HepG2 (cell line): ENCODE measurements around the gene PTH. TPM values are rescaled to one million over a fixed set of nuclear protein-coding genes. Genes with fewer than 3 reads are reported as not detected.
A peak's percentile ranks its signal among the peaks of the same experiment; 100 is the strongest.

Source experiments
- CTCF ChIP-seq: sonication (generic); formaldehyde crosslinking; IDR thresholded peaks from 2 replicates; pipeline ENCODE4 v1.5.0; 2020; ENCODE audit warnings: mild to moderate bottlenecking, missing genetic modification reagents, moderate library complexity
- FOSL1 ChIP-seq: sonication (generic); formaldehyde crosslinking; IDR thresholded peaks from 2 replicates; pipeline ENCODE4 v1.9.0; 2021; ENCODE audit warnings: missing genetic modification reagents, borderline replicate concordance
- GATA4 ChIP-seq: sonication (generic); IDR thresholded peaks from 2 replicates; pipeline ENCODE4 v1.6.1; 2016; ENCODE audit warnings: antibody characterized with exemption, low read depth, borderline replicate concordance
- IKZF4 ChIP-seq: sonication (generic); formaldehyde crosslinking; IDR thresholded peaks from 2 replicates; pipeline ENCODE4 v1.5.1; 2020; ENCODE audit warnings: borderline replicate concordance, mild to moderate bottlenecking, low read depth, missing genetic modification reagents; ENCODE audit errors: not compliant biosample characterization
- MXI1 ChIP-seq: IDR thresholded peaks from 3 replicates; pipeline ENCODE4 v1.6.1; 2012; ENCODE audit warnings: low read depth, low read length, inconsistent platforms, borderline replicate concordance
- SKI ChIP-seq: fragments of 450-650 bp; IDR thresholded peaks from one replicate; pipeline ENCODE4 v1.6.1; 2018; ENCODE audit warnings: mild to moderate bottlenecking; ENCODE audit not compliant: partially characterized antibody
- SKIL ChIP-seq: sonication (generic); formaldehyde crosslinking; IDR thresholded peaks from 2 replicates; pipeline ENCODE4 v1.8.0; 2022; ENCODE audit warnings: missing genetic modification reagents, mild to moderate bottlenecking, moderate library complexity, borderline replicate concordance
- STAG1 ChIP-seq: sonication (generic); formaldehyde crosslinking; IDR thresholded peaks from 2 replicates; pipeline ENCODE4 v1.4.0; 2020; ENCODE audit warnings: missing genetic modification reagents
- TOPORS ChIP-seq: sonication (generic); formaldehyde crosslinking; IDR thresholded peaks from 2 replicates; pipeline ENCODE4 v1.8.0; 2023; ENCODE audit warnings: mild to moderate bottlenecking, missing genetic modification reagents
- ZBTB40 ChIP-seq, 2 experiments: fragments of 450-650 bp in 1 of 2; sonication (generic) in 1 of 2; formaldehyde crosslinking in 1 of 2; IDR thresholded peaks; 2 replicates each; pipeline versions ENCODE4 v1.6.1 to v1.8.0; 2016 to 2022; ENCODE audit warnings: antibody characterized with exemption in 1 of 2, mild to moderate bottlenecking in 1 of 2, missing genetic modification reagents in 1 of 2
- ZFP1 ChIP-seq: IDR thresholded peaks from 2 replicates; pipeline ENCODE4 v1.6.1; 2016
- ZNF7 ChIP-seq: IDR thresholded peaks from 2 replicates; pipeline ENCODE4 v1.6.1; 2016; ENCODE audit warnings: missing biosample characterization, missing genetic modification reagents
- ZNF704 ChIP-seq: sonication (generic); formaldehyde crosslinking; IDR thresholded peaks from 2 replicates; pipeline ENCODE4 v1.8.1; 2023; ENCODE audit warnings: mild to moderate bottlenecking, inconsistent platforms, moderate library complexity, missing genetic modification reagents, borderline replicate concordance
- polyA plus RNA-seq, 8 experiments: library from polyadenylated mRNA; depleted of rRNA in 3 of 8; stranded (reverse) in 7 of 8; unstranded in 1 of 8; fragments of >200 nt; fragmentation: Illumina TruSeq in 4 of 8; extraction: Trizol in 4 of 8; gene quantifications; 2 replicates each; pipeline versions ENCODE4 v1.2.1 to v1.2.3, GENCODE V29; 2011 to 2016; ENCODE audit warnings: low read depth in 4 of 8, missing spikeins in 1 of 8, mixed read lengths in 1 of 8; ENCODE audit not compliant: insufficient read depth in 1 of 8
- total RNA-seq, 5 experiments: library from RNA; depleted of rRNA; stranded (reverse); fragments of >200 nt; fragmentation: Illumina TruSeq; extraction: Trizol; gene quantifications; 2 replicates each; pipeline ENCODE4 v1.2.3, GENCODE V29; 2016; ENCODE audit warnings: low read depth in 1 of 5

PTH gene
- total and polyA plus RNA-seq, 2 of the 13 experiments (the other 11 are each of a cell fraction or from before 2014, with no cell fraction given): not detected

- TF ChIP-seq ZBTB40 (IDR thresholded peaks at IDR 0.05) (no peak), ZBTB40 (CRISPR knock-in tag; IDR thresholded peaks at IDR 0.05) (peak; percentile 72; the same call in 1 of the 2 replicates), ZNF7 (no peak), FOSL1 (CRISPR knock-in tag) (no peak), SKIL (CRISPR knock-in tag) (0 out of 2 replicates have a peak, but pooled peaks have one; percentile 10), ZNF704 (CRISPR knock-in tag) (no peak), STAG1 (CRISPR knock-in tag) (no peak), TOPORS (no peak), IKZF4 (CRISPR knock-in tag) (peak; percentile 57), GATA4 (peak; percentile 68; the same call in 1 of the 2 replicates), ZFP1 (peak; percentile 90; the same call in 1 of the 2 replicates), CTCF (CRISPR knock-in tag) (no peak), SKI (peak; percentile 62), MXI1 (peak; percentile 92)
Observed at GRCh38 chr11:13462901-13463778, 32.7 kb downstream of the PTH start, which contains the start of gene BTBD10 (continued).
